ENCODE measurements around the gene KRT16. TPM values are rescaled to one million over a fixed set of nuclear protein-coding genes. Genes with fewer than 3 reads are reported as not detected.
"Not testable (repeated sequence)": the region's sequence is repeated elsewhere in the genome, so short reads cannot be mapped to it uniquely, and the experiment has no call there.

The KRT16 gene
- total RNA-seq, 1 donor from 2014 or later, result not detected

DNA sequence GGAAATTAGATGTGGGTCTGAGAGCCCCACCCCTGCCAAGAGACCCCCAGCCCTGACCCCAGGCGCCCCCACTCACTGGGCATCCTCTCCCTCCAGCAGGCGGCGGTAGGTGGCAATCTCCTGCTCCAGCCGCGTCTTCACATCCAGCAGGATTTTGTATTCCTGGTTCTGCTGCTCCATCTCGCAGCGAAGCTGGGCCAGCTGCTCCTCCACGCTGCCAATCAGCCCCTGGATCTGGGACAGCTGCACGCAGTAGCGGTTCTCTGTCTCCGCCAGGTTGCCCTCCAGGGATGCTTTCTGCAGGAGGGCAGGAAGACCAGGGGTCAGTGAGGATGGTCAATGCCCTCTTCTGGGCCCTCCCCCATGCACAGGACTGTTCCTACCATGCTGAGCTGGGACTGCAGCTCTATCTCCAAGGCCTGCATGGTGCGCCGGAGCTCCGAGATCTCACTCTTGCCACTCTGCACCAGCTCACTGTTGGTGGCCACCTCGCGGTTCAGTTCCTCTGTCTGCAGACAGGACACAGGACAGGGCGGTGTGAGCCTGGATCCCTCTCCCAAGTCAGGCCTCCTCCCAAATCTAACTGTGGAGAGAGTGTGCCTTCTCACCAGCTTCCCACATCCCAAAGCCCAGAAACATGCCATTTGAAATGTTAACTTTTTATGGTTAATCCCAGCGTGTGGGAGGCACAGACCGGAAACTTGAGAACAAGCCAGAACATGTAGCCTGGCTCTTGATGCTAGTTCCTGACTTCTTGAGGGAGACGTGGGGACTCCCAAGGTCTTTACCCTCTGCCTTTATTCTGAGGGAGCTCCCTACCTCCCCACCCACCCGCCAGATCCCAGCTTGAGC, 8.2 kb upstream of the KRT16 start:
- H3K27me3 Mint-ChIP-seq (ENCODE audit: unreplicated experiment), result peaks cover 8% of the 10 kb centered on the region
- no peaks in the 10 kb centered on the region for H3K36me3 Mint-ChIP-seq (ENCODE audit: low read depth, unreplicated experiment)
- DNase-seq (ENCODE audit: low spot score), result no peak
- no peaks in the 10 kb centered on the region for H3K9me3 Mint-ChIP-seq (ENCODE audit: unreplicated experiment)
- H3K4me1 Mint-ChIP-seq (ENCODE audit: unreplicated experiment), result no peaks in the 10 kb centered on the region
- no peak overlapping the region for H3K27ac Mint-ChIP-seq (ENCODE audit: unreplicated experiment)
- H3K4me3 Mint-ChIP-seq (ENCODE audit: unreplicated experiment), result no peak overlapping the region
- TF ChIP-seq, protein P1, sequence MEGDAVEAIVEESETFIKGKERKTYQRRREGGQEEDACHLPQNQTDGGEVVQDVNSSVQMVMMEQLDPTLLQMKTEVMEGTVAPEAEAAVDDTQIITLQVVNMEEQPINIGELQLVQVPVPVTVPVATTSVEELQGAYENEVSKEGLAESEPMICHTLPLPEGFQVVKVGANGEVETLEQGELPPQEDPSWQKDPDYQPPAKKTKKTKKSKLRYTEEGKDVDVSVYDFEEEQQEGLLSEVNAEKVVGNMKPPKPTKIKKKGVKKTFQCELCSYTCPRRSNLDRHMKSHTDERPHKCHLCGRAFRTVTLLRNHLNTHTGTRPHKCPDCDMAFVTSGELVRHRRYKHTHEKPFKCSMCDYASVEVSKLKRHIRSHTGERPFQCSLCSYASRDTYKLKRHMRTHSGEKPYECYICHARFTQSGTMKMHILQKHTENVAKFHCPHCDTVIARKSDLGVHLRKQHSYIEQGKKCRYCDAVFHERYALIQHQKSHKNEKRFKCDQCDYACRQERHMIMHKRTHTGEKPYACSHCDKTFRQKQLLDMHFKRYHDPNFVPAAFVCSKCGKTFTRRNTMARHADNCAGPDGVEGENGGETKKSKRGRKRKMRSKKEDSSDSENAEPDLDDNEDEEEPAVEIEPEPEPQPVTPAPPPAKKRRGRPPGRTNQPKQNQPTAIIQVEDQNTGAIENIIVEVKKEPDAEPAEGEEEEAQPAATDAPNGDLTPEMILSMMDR (IDR thresholded peaks at IDR 0.05; ENCODE audit: unreplicated experiment), result no peak

DNA sequence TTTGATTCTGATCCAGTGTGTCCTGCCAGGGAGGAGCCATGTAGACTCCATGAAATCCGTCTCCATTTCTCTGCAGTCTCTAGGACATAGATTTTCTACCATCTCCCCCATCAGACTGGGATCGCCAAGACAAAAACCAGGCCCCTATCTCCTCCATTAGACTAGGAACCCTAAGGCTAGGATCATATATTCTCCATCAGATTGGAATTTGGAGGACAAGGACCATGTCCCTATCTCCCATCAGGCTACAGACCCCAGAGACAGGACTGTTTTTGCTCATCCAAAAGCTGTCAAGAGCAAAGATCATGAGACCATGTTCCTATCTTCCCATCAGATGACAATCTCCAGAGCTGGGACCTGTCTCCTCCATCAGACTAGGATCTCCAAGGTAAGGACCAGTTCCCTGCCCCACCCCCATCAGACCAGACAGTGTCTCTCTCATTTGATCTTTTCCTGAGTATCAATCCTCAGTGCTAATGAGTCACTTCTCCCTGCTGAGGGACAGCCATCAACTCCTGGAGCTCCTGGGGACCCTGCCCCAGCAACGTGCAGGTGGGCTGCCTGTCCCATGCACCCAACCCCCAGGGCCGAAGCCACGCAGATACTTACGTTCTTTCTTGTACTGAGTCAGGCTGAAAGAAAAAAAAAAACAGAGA, 7.5 kb upstream of the KRT16 start:
- H3K4me3 Mint-ChIP-seq (ENCODE audit: unreplicated experiment); H3K36me3 Mint-ChIP-seq (ENCODE audit: low read depth, unreplicated experiment); DNase-seq (ENCODE audit: low spot score); H3K27ac Mint-ChIP-seq (ENCODE audit: unreplicated experiment); H3K27me3 Mint-ChIP-seq (ENCODE audit: unreplicated experiment); H3K9me3 Mint-ChIP-seq (ENCODE audit: unreplicated experiment); H3K4me1 Mint-ChIP-seq (ENCODE audit: unreplicated experiment): not testable (repeated sequence)

DNA sequence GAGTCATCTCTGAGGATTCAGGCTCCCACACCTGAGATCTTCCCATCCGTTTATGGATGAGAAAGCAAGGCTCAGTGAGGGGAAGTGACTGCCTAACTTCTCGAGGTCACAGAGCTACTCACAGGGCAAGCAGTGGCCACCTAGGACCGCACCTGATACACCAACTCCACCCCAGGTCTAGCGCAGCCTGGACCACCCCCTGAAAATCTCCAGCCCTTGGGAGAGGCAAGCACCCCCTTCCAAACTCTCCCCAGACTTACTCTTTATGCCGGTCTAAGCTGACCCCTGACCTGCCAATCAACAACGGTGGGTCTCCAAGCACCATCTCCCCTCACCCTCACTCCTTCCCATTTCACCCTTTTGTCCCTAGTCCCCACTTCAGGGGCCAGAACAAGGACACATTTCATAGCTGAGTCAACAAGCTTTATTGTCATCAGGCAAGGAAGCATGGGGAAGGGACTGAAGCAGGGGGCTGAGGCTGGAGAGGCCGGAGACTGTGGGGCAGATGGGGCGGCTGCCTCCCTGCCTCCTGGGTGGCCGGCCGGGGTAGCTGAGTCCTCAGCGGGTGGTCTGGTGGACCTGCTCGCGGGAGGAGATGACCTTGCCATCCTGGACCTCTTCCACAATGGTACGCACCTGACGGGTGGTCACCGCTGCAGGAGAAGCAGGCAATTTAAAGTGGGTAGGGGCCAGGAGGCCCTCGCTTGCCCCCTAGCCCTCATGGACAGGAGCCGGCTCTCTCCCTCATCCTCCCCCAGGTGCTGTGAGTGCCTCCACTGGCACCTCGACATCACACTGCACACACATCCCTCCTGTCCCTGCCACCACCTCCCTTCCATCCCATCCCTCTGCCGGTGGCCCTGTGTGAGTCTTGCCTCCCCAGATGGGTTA, 6.7 kb upstream of the KRT16 start:
- peaks cover 8% of the 10 kb centered on the region for H3K27me3 Mint-ChIP-seq (ENCODE audit: unreplicated experiment)
- no peak for DNase-seq (ENCODE audit: low spot score)
- H3K36me3 Mint-ChIP-seq (ENCODE audit: low read depth, unreplicated experiment), result no peaks in the 10 kb centered on the region
- H3K27ac Mint-ChIP-seq (ENCODE audit: unreplicated experiment), result no peak overlapping the region
- TF ChIP-seq, protein P1 (IDR thresholded peaks at IDR 0.05; ENCODE audit: unreplicated experiment), result no peak
- H3K4me1 Mint-ChIP-seq (ENCODE audit: unreplicated experiment), result no peaks in the 10 kb centered on the region
- H3K4me3 Mint-ChIP-seq (ENCODE audit: unreplicated experiment), result no peak overlapping the region
- H3K9me3 Mint-ChIP-seq (ENCODE audit: unreplicated experiment), result no peaks in the 10 kb centered on the region

DNA sequence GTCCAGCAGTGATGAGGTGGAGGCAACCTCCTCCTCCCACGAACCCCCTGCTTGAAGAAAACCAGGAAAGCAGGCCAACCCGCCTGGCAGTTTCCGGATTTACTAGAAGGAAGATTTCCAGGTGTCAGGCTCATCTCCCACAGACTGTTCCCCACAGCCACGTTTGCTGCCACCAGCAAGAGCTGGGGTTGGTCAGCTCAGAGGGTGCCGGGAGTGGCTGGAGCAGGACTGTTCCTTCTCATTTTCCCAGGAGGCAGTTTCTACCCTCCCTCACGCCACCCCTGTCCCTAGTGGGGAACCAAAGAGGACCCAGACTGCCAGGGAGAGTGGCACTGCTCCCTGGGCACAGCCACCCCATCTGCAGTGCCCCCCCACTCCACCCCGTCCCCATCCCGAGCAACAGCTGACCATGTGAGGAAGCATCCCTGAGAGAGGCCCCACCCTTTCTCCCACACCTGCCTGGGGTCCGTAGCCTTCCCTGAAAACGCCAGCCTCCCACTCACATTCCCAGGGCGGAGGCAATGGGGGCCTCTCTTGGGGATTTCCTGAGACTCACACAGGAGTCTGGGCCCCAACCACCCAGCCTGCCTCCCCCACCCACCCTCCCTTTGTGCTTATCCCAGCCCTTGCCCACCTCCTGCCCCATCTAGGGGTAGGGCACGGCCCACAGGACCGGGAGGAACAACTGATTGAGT, 5.9 kb upstream of the KRT16 start:
- no peak overlapping the region for H3K27ac Mint-ChIP-seq (ENCODE audit: unreplicated experiment)
- peaks cover 8% of the 10 kb centered on the region for H3K27me3 Mint-ChIP-seq (ENCODE audit: unreplicated experiment)
- no peak overlapping the region for H3K4me3 Mint-ChIP-seq (ENCODE audit: unreplicated experiment)
- H3K4me1 Mint-ChIP-seq (ENCODE audit: unreplicated experiment), result no peaks in the 10 kb centered on the region
- DNase-seq (ENCODE audit: low spot score), result no peak
- no peaks in the 10 kb centered on the region for H3K9me3 Mint-ChIP-seq (ENCODE audit: unreplicated experiment)
- TF ChIP-seq, protein P1 (IDR thresholded peaks at IDR 0.05; ENCODE audit: unreplicated experiment), result no peak
- no peaks in the 10 kb centered on the region for H3K36me3 Mint-ChIP-seq (ENCODE audit: low read depth, unreplicated experiment)

DNA sequence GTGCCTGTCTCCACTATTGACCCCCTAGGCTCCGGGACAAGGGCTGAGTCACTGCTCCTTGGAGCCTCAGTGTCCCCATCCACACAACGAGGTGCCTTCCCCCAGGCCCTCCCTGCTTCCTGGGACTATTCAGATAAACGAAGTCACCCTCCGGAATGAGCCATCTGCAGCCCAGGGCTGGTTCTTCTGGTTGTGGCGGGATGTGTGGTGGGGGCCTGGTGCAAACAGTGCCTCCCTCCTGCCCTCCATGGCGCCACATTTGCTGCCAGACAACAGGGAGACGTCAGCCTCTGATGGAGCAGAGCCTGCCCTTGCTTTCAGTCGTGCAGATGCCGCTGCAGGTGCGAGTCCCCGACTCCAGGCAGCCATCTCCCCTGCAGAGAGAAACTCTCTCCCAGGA, 5.1 kb upstream of the KRT16 start:
- TF ChIP-seq, protein P1 (IDR thresholded peaks at IDR 0.05; ENCODE audit: unreplicated experiment), result no peak
- no peak for DNase-seq (ENCODE audit: low spot score)
- no peaks in the 10 kb centered on the region for H3K4me1 Mint-ChIP-seq (ENCODE audit: unreplicated experiment)
- H3K36me3 Mint-ChIP-seq (ENCODE audit: low read depth, unreplicated experiment), result no peaks in the 10 kb centered on the region
- peaks cover 10% of the 10 kb centered on the region for H3K27me3 Mint-ChIP-seq (ENCODE audit: unreplicated experiment)
- H3K9me3 Mint-ChIP-seq (ENCODE audit: unreplicated experiment), result no peaks in the 10 kb centered on the region
- H3K27ac Mint-ChIP-seq (ENCODE audit: unreplicated experiment), result no peak overlapping the region
- H3K4me3 Mint-ChIP-seq (ENCODE audit: unreplicated experiment), result no peak overlapping the region
